ENCODE measurements around the gene CD55. TPM values are rescaled to one million over a fixed set of nuclear protein-coding genes. Genes with fewer than 3 reads are reported as not detected.

The CD55 gene
- total RNA-seq, 1 experiment from 2014 or later, result 17.2 TPM

DNA sequence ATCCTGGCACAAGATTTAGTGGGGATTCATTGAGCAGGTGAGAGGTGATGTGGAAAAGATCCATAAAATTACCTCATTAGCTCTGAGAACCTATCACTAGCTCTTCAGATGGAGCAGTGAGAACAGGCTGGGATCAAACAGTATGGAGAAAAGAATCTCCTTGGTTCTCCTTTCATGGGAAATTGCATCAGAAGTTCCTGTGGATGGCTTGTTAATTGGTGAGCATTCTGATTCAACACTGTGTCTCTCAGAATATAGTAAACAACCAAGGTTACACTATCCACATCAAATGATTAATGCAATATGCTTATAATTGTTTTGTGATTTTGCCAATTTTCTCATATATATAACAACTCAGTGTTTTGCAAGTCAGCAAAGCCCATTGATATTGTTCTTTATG lies 8.3 kb upstream of the CD55 start:
- CTCF ChIA-PET, result interaction anchor here (1.0 kb wide), 1 partner anchor 229 kb away, joined by 4 read pairs; no protein-coding TSS in a partner anchor
- H3K4me1 Mint-ChIP-seq, result peaks cover 31% of the 10 kb centered on the region
- POLR2A ChIA-PET, result interaction anchor here (1.6 kb wide), 1 partner anchor 8 kb away, joined by 11 read pairs; the partner anchor contains the start of gene CD55
- no peak for ATAC-seq
- no peak overlapping the region for H3K27ac Mint-ChIP-seq
- H3K36me3 Mint-ChIP-seq, result no peaks in the 10 kb centered on the region
- no peak overlapping the region for H3K4me3 Mint-ChIP-seq
- H3K27me3 Mint-ChIP-seq (ENCODE audit: low read depth), result no peaks in the 10 kb centered on the region
- DNase-seq (ENCODE audit: low spot score), result no peak
- TF ChIP-seq, protein P1, sequence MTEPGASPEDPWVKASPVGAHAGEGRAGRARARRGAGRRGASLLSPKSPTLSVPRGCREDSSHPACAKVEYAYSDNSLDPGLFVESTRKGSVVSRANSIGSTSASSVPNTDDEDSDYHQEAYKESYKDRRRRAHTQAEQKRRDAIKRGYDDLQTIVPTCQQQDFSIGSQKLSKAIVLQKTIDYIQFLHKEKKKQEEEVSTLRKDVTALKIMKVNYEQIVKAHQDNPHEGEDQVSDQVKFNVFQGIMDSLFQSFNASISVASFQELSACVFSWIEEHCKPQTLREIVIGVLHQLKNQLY (CRISPR knock-in tag; IDR thresholded peaks at IDR 0.05), result no peak
- TF ChIP-seq NR2C2 (CRISPR knock-in tag; IDR thresholded peaks at IDR 0.05), result no peak
- no peak for TF ChIP-seq ZNF423 (CRISPR knock-in tag; IDR thresholded peaks at IDR 0.05)
- TF ChIP-seq, protein P2, sequence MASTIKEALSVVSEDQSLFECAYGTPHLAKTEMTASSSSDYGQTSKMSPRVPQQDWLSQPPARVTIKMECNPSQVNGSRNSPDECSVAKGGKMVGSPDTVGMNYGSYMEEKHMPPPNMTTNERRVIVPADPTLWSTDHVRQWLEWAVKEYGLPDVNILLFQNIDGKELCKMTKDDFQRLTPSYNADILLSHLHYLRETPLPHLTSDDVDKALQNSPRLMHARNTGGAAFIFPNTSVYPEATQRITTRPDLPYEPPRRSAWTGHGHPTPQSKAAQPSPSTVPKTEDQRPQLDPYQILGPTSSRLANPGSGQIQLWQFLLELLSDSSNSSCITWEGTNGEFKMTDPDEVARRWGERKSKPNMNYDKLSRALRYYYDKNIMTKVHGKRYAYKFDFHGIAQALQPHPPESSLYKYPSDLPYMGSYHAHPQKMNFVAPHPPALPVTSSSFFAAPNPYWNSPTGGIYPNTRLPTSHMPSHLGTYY (CRISPR knock-in tag; IDR thresholded peaks at IDR 0.05), result no peak
- no peak for TF ChIP-seq ESRRA (CRISPR knock-in tag; IDR thresholded peaks at IDR 0.05; ENCODE audit: borderline replicate concordance)
- TF ChIP-seq ZNF317 (CRISPR knock-in tag; IDR thresholded peaks at IDR 0.05; ENCODE audit: borderline replicate concordance, low read depth), result no peak
- TF ChIP-seq ATF1 (CRISPR knock-in tag; IDR thresholded peaks at IDR 0.05), result no peak
- TF ChIP-seq, protein P3, sequence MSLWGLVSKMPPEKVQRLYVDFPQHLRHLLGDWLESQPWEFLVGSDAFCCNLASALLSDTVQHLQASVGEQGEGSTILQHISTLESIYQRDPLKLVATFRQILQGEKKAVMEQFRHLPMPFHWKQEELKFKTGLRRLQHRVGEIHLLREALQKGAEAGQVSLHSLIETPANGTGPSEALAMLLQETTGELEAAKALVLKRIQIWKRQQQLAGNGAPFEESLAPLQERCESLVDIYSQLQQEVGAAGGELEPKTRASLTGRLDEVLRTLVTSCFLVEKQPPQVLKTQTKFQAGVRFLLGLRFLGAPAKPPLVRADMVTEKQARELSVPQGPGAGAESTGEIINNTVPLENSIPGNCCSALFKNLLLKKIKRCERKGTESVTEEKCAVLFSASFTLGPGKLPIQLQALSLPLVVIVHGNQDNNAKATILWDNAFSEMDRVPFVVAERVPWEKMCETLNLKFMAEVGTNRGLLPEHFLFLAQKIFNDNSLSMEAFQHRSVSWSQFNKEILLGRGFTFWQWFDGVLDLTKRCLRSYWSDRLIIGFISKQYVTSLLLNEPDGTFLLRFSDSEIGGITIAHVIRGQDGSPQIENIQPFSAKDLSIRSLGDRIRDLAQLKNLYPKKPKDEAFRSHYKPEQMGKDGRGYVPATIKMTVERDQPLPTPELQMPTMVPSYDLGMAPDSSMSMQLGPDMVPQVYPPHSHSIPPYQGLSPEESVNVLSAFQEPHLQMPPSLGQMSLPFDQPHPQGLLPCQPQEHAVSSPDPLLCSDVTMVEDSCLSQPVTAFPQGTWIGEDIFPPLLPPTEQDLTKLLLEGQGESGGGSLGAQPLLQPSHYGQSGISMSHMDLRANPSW (CRISPR knock-in tag; conservative IDR thresholded peaks at IDR 0.05; ENCODE audit: low read depth), result no peak
- TF ChIP-seq IRF2 (CRISPR knock-in tag; IDR thresholded peaks at IDR 0.05; ENCODE audit: borderline replicate concordance, low read depth), result no peak
- TF ChIP-seq, protein P4, sequence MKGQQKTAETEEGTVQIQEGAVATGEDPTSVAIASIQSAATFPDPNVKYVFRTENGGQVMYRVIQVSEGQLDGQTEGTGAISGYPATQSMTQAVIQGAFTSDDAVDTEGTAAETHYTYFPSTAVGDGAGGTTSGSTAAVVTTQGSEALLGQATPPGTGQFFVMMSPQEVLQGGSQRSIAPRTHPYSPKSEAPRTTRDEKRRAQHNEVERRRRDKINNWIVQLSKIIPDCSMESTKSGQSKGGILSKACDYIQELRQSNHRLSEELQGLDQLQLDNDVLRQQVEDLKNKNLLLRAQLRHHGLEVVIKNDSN (CRISPR knock-in tag; IDR thresholded peaks at IDR 0.05), result no peak
- no peaks in the 10 kb centered on the region; the same call in 1 of the 2 replicates for H3K9me3 Mint-ChIP-seq

DNA sequence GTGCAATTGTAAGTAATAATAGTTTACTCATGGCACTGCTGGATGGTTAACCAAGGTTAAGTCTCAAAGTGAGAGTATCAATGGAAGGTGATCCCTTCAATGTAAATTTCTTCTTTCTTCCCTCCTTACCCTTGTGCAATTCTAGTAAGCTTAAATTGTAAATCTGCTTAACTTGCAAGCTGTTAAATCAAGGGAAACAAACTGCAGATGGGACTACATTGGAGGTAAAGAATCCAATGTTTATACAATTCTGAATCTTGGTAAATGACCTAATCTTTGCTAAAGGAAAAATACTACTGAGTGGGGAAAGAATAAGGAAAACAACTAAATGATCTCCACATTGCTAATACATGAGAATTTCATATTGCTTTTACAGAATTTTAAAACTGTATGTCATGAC lies 6.7 kb upstream of the CD55 start:
- no peaks in the 10 kb centered on the region for H3K36me3 Mint-ChIP-seq

More for the DNA sequence above, 6.7 kb upstream of the CD55 start:
- no peak overlapping the region for H3K4me3 Mint-ChIP-seq
- H3K27me3 Mint-ChIP-seq (ENCODE audit: low read depth), result no peaks in the 10 kb centered on the region
- peaks cover 27% of the 10 kb centered on the region for H3K4me1 Mint-ChIP-seq
- TF ChIP-seq, protein P5, sequence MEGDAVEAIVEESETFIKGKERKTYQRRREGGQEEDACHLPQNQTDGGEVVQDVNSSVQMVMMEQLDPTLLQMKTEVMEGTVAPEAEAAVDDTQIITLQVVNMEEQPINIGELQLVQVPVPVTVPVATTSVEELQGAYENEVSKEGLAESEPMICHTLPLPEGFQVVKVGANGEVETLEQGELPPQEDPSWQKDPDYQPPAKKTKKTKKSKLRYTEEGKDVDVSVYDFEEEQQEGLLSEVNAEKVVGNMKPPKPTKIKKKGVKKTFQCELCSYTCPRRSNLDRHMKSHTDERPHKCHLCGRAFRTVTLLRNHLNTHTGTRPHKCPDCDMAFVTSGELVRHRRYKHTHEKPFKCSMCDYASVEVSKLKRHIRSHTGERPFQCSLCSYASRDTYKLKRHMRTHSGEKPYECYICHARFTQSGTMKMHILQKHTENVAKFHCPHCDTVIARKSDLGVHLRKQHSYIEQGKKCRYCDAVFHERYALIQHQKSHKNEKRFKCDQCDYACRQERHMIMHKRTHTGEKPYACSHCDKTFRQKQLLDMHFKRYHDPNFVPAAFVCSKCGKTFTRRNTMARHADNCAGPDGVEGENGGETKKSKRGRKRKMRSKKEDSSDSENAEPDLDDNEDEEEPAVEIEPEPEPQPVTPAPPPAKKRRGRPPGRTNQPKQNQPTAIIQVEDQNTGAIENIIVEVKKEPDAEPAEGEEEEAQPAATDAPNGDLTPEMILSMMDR (IDR thresholded peaks at IDR 0.05), result no peak
- TF ChIP-seq RORB (CRISPR knock-in tag; IDR thresholded peaks at IDR 0.05) (no peak), TEAD4 (CRISPR knock-in tag; IDR thresholded peaks at IDR 0.05) (no peak), GRHL2 (CRISPR knock-in tag; IDR thresholded peaks at IDR 0.05; ENCODE audit: insufficient replicate concordance, severe bottlenecking) (no peak)
- TF ChIP-seq, protein P6, sequence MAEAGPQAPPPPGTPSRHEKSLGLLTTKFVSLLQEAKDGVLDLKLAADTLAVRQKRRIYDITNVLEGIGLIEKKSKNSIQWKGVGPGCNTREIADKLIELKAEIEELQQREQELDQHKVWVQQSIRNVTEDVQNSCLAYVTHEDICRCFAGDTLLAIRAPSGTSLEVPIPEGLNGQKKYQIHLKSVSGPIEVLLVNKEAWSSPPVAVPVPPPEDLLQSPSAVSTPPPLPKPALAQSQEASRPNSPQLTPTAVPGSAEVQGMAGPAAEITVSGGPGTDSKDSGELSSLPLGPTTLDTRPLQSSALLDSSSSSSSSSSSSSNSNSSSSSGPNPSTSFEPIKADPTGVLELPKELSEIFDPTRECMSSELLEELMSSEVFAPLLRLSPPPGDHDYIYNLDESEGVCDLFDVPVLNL (CRISPR knock-in tag; IDR thresholded peaks at IDR 0.05; ENCODE audit: borderline replicate concordance, low read depth), result no peak
- CTCF ChIA-PET, result no interaction called here
- peak overlapping the region; percentile 7; the same call in 1 of the 2 replicates for H3K27ac Mint-ChIP-seq
- ATAC-seq, result no peak
- no peaks in the 10 kb centered on the region; the same call in 1 of the 2 replicates for H3K9me3 Mint-ChIP-seq
- POLR2A ChIA-PET, result no interaction called here
- no peak for DNase-seq (ENCODE audit: low spot score)

Data from WTC11 (cell line).